SHP77 (cell line): ENCODE measurements around the gene PAX5.

Source experiments
- DNase-seq, 2 experiments: peaks; one replicate each; lab custom pipeline; 2025; lab: John Stamatoyannopoulos, UW

Gene PAX5

GRCh38 chr9:36987409-36987808 lies 46.7 kb downstream of the PAX5 start:
- no peak for DNase-seq

- DNase-seq: no peak
Observed at GRCh38 chr9:36986468-36987408, 47.3 kb downstream of the PAX5 start.

- DNase-seq: no peak
Observed at GRCh38 chr9:36985769-36986467, 48.1 kb downstream of the PAX5 start.

- DNase-seq: no peak
Observed at GRCh38 chr9:36985061-36985768, 48.9 kb downstream of the PAX5 start.

GRCh38 chr9:36980148-36980974 lies 53.7 kb downstream of the PAX5 start:
- DNase-seq: peak; percentile 36

GRCh38 chr9:36976371-36977030 lies 57.6 kb downstream of the PAX5 start:
- no peak for DNase-seq

GRCh38 chr9:36974731-36975130 lies 59.3 kb downstream of the PAX5 start:
- no peak for DNase-seq

- no peak for DNase-seq
Observed at GRCh38 chr9:36971935-36972488, 62.1 kb downstream of the PAX5 start.

- DNase-seq: no peak
Observed at GRCh38 chr9:36970007-36970888, 63.8 kb downstream of the PAX5 start.

- no peak for DNase-seq
Observed at GRCh38 chr9:36969216-36969771, 64.8 kb downstream of the PAX5 start.

GRCh38 chr9:36968574-36969215 lies 65.4 kb downstream of the PAX5 start:
- DNase-seq: no peak

- no peak for DNase-seq
Observed at GRCh38 chr9:36967997-36968396, 66.1 kb downstream of the PAX5 start.

GRCh38 chr9:36966371-36967097 lies 67.5 kb downstream of the PAX5 start:
- DNase-seq: no peak

GRCh38 chr9:36964791-36965190 lies 69.3 kb downstream of the PAX5 start:
- DNase-seq: no peak

GRCh38 chr9:36963346-36963745 lies 70.7 kb downstream of the PAX5 start:
- DNase-seq: no peak

- DNase-seq: no peak
Observed at GRCh38 chr9:36962691-36963090, 71.4 kb downstream of the PAX5 start.

GRCh38 chr9:36961561-36962325 lies 72.3 kb downstream of the PAX5 start:
- DNase-seq: no peak
